Measurements from ENCODE around the gene HLA-A. TPM values are rescaled to one million over a fixed set of nuclear protein-coding genes. Genes with fewer than 3 reads are reported as not detected.
"Not testable (repeated sequence)": the region's sequence is repeated elsewhere in the genome, so short reads cannot be mapped to it uniquely, and the experiment has no call there.

HLA-A gene
- total RNA-seq, 2 donors from 2014 or later = 272 to 536 TPM

GRCh38 chr6:29958046-29958445, 15.7 kb downstream of the HLA-A start:
- TF ChIP-seq CTCF (IDR thresholded peaks at IDR 0.05) = no peak
- Histone ChIP-seq H3K4me1 (no peaks in the 10 kb centered on the region), H3K27ac (no peak overlapping the region), H3K9me3 (no peaks in the 10 kb centered on the region), H3K4me3 (no peak overlapping the region), H3K36me3 (no peaks in the 10 kb centered on the region), H3K27me3 (no peaks in the 10 kb centered on the region)
- no peak for DNase-seq (ENCODE audit: low spot score)

- no peaks in the 10 kb centered on the region for H3K27me3 ChIP-seq
- no peak overlapping the region for H3K4me3 ChIP-seq
- H3K9me3 ChIP-seq = no peaks in the 10 kb centered on the region
- peaks cover 0 to under 1% of the 10 kb centered on the region in 2 donors for H3K4me1 ChIP-seq
- TF ChIP-seq CTCF (IDR thresholded peaks at IDR 0.05) = no peak
- H3K36me3 ChIP-seq = no peaks in the 10 kb centered on the region
- no peak for DNase-seq (ENCODE audit: low spot score)
- no peak overlapping the region for H3K27ac ChIP-seq
Measured at GRCh38 chr6:29958921-29959320, 16.6 kb downstream of the HLA-A start.

GRCh38 chr6:29959467-29959866, 17.1 kb downstream of the HLA-A start:
- no peak for TF ChIP-seq CTCF (IDR thresholded peaks at IDR 0.05)
- Histone ChIP-seq H3K27ac (no peak overlapping the region), H3K9me3 (no peaks in the 10 kb centered on the region), H3K36me3 (no peaks in the 10 kb centered on the region), H3K27me3 (no peaks in the 10 kb centered on the region), H3K4me3 (no peak overlapping the region), H3K4me1 (peaks cover 0 to 6% of the 10 kb centered on the region in 2 donors)
- no peak for DNase-seq (ENCODE audit: low spot score)

- H3K27me3 ChIP-seq = no peaks in the 10 kb centered on the region
- peaks cover 0 to 30% of the 10 kb centered on the region in 2 donors for H3K4me1 ChIP-seq
- no peaks in the 10 kb centered on the region for H3K36me3 ChIP-seq
- no peak for DNase-seq (ENCODE audit: low spot score)
- no peak overlapping the region for H3K27ac ChIP-seq
- no peaks in the 10 kb centered on the region for H3K9me3 ChIP-seq
- TF ChIP-seq CTCF (IDR thresholded peaks at IDR 0.05) = no peak
- no peak overlapping the region for H3K4me3 ChIP-seq
Measured at GRCh38 chr6:29961966-29962365, 19.6 kb downstream of the HLA-A start.

GRCh38 chr6:29963697-29964096, 21.4 kb downstream of the HLA-A start:
- H3K36me3 ChIP-seq; DNase-seq (ENCODE audit: low spot score); H3K4me3 ChIP-seq; H3K27me3 ChIP-seq; H3K9me3 ChIP-seq: not testable (repeated sequence)
- Histone ChIP-seq H3K4me1 (peaks cover 0 to 46% of the 10 kb centered on the region in 2 donors), H3K27ac (peak overlapping the region; percentile 85 to 90)

- peak overlapping the region; percentile 85 to 90 for H3K27ac ChIP-seq
- H3K27me3 ChIP-seq = no peaks in the 10 kb centered on the region
- no peak for DNase-seq (ENCODE audit: low spot score)
- no peaks in the 10 kb centered on the region for H3K36me3 ChIP-seq
- peaks cover 0 to 46% of the 10 kb centered on the region in 2 donors for H3K4me1 ChIP-seq
- no peaks in the 10 kb centered on the region for H3K9me3 ChIP-seq
- peak overlapping the region in 1 of 2 donors; percentile 52 for H3K4me3 ChIP-seq
- TF ChIP-seq CTCF (IDR thresholded peaks at IDR 0.05) = no peak
Measured at GRCh38 chr6:29964518-29964886, 22.2 kb downstream of the HLA-A start.
